HT-29 (cell line): ENCODE measurements around the gene ASS1. TPM values are rescaled to one million over a fixed set of nuclear protein-coding genes. Genes with fewer than 3 reads are reported as not detected.
A peak's percentile ranks its signal among the peaks of the same experiment; 100 is the strongest.

Experiments used
- DNase-seq: peaks from one replicate; pipeline ENCODE4 v3.0.0-alpha.2; 2015; ENCODE audit warnings: low spot score
- total RNA-seq: library from RNA; depleted of rRNA; stranded (reverse); fragments of >200 nt; shearing (Covaris generic); gene quantifications from 2 replicates; pipeline ENCODE4 v1.2.3, GENCODE V29; 2014

The ASS1 gene
- total RNA-seq, 1 experiment from 2014 or later = 33.5 TPM

GRCh38 chr9:130473009-130473408, 28.2 kb downstream of the ASS1 start:
- DNase-seq = no peak

DNA sequence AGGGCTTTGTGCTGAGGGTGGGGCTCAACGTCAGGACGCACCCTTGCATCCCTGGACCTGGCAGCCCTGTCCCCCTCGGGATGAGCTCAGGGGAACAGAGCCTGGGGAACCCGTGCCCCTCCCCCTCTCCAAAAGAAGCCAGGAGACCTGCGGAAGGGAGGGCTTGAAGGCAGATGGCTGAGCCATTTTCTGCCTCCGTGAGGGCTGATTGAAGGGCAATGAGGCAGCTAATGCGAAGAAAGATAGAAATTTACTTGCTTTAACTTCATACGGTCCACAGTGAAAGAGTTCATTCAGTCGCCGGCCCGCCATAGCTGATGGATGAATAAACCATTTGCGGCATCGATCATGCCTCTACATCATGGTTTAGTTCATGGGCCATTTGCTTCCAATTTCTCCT, 28.8 kb downstream of the ASS1 start:
- DNase-seq = no peak

GRCh38 chr9:130474106-130474505, 29.3 kb downstream of the ASS1 start:
- DNase-seq = no peak

- no peak for DNase-seq
Measured at GRCh38 chr9:130476151-130476730, 31.5 kb downstream of the ASS1 start.

GRCh38 chr9:130477564-130477963, 32.8 kb downstream of the ASS1 start:
- no peak for DNase-seq

DNA sequence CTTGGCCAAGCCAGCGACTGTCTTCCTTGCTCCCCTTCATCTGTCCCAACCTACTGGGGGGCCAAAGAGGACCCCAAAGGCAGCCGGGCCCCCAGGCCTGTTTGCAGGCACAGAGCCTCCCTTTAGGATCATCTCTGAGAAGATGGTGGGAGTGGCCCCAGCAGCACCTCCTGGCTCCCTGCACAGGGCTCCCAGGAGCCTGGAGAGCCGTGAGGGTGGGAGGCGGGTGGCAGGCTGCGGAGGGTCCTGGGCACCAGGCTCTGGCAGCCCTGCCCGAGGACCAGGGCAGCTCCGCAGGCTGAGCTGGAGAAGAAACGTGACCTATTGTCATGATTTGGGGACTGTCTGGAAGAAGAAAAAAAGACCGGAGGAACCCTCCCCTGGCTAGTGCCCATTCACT, 33.4 kb downstream of the ASS1 start:
- DNase-seq = no peak

DNA sequence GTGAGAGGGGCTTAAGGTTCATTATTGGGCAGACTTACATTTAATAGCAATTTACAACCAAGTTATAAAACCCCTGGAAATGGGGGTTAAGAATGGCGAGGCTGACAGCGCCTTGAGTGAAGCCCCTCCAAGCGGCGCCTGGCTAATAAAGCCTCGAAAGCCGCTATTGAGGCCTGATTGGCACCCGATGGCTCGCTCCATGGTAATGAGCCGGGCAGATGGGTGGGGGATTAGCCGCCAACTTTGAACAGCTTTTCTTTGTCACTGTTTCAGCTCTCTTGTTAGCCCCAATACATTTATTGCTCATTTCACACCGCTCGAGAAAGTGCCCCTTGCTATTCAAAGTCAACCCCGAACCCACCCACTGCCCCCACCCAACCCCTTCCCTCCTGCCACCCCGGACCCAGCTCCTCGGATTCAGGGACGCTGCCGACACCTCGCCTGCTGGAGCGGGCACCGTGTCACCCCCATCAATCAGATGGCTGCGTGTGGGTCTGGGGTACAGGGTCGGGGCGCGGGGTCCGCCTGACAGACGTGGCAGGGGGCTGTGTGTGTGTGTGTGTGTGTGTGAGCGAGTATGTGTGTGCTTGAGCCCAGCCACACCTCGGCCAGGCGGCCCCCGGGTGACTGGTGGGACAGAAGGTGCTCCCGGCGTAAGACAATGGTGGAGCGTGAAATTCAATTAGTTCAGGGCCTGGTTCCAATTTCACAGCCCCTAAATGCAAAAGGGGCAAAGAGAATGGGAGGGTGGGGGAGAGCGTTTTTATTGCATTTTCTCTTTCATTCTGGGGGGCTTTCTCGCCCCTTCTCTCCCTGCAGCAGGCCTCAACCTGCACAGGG, 34.2 kb downstream of the ASS1 start:
- DNase-seq = no peak

GRCh38 chr9:130479587-130479986, 34.8 kb downstream of the ASS1 start:
- DNase-seq = no peak

GRCh38 chr9:130480673-130481072, 35.9 kb downstream of the ASS1 start:
- DNase-seq = peak; percentile 17

DNA sequence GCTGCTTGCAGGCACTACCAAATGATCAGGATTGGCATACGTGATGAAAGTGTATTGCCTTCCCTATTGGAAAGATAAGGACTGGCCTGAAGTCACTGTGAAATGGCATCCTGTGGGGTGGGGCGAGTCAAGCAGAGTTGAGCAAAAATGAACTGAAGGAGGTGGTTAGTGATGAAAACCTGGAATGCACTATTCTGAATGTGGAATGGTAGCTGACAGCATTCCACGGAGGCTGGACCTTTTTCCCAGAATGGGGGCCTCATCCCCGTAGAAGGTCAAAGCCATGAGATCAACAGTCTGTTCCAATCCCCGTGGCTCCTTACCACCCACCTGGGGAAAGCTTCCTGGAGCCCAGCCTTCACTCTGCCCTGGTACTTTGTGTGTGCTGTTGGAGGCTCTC, 37.7 kb downstream of the ASS1 start:
- DNase-seq = no peak

GRCh38 chr9:130483371-130483971, 38.7 kb downstream of the ASS1 start:
- no peak for DNase-seq

DNA sequence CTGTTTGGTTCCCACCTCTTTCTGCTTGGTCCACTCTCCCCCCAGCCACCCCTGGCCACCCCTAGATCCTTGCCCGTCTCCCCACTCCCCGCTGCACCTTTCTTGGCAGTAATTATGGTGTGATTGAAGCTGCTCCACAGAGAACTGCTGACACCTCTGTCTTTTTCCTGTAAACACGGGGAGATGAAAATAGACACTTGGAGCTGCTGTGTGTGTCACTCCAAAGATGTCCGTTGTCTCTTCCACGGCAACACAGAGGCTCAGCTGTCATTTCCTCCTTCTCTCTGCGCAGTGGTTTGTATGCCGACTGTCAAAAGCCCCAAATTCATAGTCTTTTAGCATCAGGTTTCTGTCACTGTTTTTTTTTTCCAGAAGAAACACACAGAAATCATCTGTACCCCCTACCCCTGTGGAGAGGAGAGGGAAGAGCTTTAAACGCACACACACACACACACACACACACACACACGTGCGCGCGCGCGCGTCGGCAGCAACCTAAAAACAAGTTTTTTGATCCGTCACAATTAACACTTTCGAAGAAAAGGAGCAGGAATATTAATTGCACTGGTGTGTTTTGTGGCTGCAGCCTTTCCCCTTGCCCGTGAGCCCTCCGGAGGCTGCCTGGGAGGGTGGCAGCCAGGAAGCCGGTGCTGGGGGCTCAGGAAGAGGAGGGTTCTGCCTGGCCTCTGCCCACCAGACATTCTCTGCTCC, 39.8 kb downstream of the ASS1 start:
- DNase-seq = no peak

- no peak for DNase-seq
Measured at GRCh38 chr9:130486103-130486502, 41.3 kb downstream of the ASS1 start.

DNA sequence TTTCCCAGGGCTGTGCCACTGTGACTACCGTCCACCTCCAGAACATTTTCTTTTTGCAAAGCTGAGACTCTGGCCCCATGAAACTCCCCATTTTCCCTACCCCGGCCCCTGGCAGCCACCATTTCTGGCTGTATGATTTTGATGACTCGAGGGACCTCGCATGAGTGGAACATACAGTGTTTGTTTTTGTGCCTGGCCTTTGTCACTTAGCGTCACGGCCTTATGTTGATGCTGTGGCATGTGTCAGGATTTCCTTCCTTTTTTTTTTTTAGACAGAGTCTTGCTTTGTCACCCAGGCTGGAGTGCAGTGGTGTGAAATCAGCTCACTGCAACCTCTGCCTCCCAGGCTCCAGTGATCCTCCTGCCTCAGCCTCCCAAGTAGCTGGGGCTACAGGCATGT, 42.7 kb downstream of the ASS1 start:
- DNase-seq = no peak

DNA sequence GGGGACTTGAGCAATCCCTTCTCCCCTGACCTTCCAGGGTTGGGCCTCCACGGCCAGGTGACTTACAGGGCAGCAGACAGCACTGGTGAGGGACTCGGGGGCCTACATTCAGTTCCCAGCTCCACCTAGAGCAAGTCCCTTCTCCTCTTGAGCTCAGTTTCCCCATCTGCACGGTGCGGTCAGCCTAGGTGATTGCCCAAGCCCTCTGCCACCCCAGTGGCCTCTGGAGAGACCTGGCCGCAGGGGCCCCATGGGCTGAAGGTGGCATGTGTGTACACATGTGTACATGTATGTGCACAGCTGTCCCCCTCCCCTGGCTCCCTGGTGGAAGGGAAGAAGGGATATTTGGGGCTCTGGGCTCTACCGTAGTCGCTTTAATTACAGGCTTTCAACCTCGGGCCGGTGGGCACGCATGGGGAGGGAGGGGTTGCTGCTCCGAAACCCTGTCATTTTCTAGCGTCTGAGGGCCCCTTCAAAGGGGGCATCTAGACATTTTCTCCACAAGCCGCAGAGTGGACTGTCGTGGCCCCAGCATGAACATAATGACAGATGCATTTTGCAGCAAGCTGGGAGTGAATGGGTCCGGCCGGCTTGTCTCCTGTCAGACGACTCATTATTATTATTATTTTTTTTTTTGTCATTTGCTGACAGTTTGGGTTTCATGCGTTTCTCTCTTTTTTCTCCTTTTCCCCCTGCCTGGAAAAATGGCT, 44.0 kb downstream of the ASS1 start:
- no peak for DNase-seq

GRCh38 chr9:130490981-130491380, 46.2 kb downstream of the ASS1 start:
- no peak for DNase-seq

DNA sequence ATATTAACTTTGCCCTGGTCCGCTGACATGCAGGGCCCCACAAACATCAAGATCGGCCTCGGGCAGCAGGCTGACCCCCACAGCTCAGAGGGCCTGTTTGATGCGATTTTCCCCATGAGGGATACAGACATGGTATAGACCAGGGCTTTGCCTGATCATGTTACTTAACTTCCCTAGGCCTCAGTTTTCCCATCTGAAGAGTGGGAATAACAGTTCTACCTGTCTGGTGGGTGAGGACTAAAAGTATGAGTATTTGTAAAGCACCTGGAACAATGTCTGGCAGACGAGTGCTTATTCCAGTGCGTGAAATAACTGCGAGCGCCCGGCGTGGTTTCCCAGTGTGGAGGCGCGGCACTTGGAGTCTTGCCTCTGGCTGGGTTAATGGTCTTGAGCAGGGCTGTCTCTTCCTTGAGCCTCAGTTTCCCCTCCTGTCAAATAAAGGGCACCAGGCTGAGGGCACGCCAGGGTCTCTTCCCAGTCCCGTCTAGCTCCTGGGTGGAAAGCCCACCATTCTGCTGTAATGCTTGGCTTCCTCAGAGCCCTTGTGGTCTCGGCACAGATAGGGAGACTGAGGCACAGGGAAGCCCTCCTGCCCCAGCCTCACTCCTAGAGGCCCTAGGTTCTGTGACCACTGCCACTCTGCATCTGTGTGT, 47.2 kb downstream of the ASS1 start:
- no peak for DNase-seq

DNA sequence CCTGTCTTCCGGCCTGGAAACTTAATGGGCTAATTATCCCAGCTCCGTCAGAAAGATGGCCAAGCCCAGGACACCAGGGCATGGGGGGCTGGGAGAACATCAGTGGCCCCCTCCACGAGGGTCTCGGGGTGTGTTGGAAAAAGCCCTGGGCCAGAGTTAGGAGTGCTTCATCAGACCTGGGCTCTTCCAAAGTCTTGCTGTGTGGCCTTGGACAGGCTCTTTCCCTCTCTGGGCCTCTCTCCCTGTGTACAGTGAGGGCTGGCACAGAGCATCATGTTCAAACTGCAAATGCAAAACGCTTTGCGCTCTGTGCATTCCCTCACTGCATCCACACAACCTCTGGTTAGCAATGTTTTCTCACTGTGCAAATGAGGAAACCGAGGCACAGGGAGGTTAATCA, 48.3 kb downstream of the ASS1 start:
- no peak for DNase-seq

GRCh38 chr9:130493476-130493875, 48.7 kb downstream of the ASS1 start:
- no peak for DNase-seq

- DNase-seq = no peak
Measured at GRCh38 chr9:130495067-130495466, 50.3 kb downstream of the ASS1 start.

- DNase-seq = no peak
Measured at GRCh38 chr9:130497139-130497538, 52.4 kb downstream of the ASS1 start.
